Spleen (tissue), 7 donors: ENCODE results near the gene LMNB1.

ENCODE experiments used
- CTCF ChIP-seq, 11 experiments: fragments of 200-600 bp in 7 of 11; fragments of 450-650 bp in 4 of 11; sonication (generic) in 4 of 11; IDR thresholded peaks in 8 of 11; conservative IDR thresholded peaks in 3 of 11; 1 replicate in 7 of 11; 2 replicates in 4 of 11; pipeline versions ENCODE4 v1.4.0 to v1.8.0; 2016 to 2021; ENCODE audit warnings: antibody characterized with exemption in 11 of 11, inconsistent platforms in 4 of 11, mild to moderate bottlenecking in 1 of 11
- POLR2A ChIP-seq, 3 donors: fragments of 450-650 bp; IDR thresholded peaks; one replicate each; pipeline ENCODE4 v1.5.1; 2017; ENCODE audit warnings: antibody characterized with exemption in 3 of 3, mild to moderate bottlenecking in 1 of 3
- POLR2AphosphoS5 ChIP-seq, 3 donors: sonication (generic); formaldehyde crosslinking; IDR thresholded peaks; one replicate each; pipeline ENCODE4 v1.5.1; 2017; ENCODE audit warnings: antibody characterized with exemption in 3 of 3
- donor health status: DM: no; HTN: no; CAD: no; lungs with moderate emphysema.
- donor health status: DM: no; HTN: no; CAD: no.
- donor health status: DM: no; HTN: no; CAD: no.

GRCh38 chr5:126837242-126837641 is 60.3 kb downstream of the LMNB1 start:
- TF ChIP-seq CTCF (IDR thresholded peaks at IDR 0.05 in 8 of 11, conservative IDR thresholded peaks at IDR 0.05 in 3 of 11) (no peak), POLR2A (IDR thresholded peaks at IDR 0.05) (no peak), POLR2AphosphoS5 (IDR thresholded peaks at IDR 0.05) (no peak)
